ENCODE results near the gene NDUFB6.
A peak's percentile ranks its signal among the peaks of the same experiment; 100 is the strongest.

Gene NDUFB6

DNA sequence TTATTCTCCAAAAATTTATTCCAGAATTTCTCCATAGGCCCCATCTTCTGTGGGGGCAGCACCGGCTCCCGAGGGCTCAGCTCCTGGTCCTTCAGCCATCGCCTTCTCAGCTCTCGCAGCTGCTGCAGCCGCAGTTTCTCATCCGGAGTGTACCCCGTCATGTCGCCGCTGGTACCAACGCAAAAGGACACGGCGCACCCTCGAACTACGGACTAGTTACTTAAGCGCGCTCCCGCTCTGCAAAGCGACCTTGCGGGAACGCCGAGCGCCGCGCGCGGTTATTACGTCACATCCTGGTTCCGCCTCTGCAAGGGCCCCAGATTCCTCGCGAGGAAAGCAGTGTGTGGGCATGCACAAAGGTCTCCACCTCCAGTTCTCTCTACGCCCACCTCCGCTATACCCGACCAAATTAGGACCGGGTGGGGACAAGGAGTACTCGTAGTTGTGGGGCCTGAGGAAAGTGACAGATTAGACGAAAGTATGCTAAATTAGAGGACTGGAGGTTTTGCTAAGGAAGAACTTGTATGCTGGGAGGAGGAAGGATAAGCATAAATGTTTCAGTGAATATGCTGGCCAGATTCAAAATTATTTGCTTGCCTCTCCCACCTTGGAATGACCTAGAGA, at the start of gene NDUFB6:
Gene NDUFB6 (minus strand): TSS at position 260 of the 624 bp plus-strand sequence. CDS start 99 bp downstream, at position 161.
- Histone ChIP-seq H3K9me3 (ENCODE audit: insufficient read depth, low read depth, low read length) (no peaks in the 10 kb centered on the region), H3K4me2 (ENCODE audit: low read depth, low read length, poor library complexity, severe bottlenecking) (peak within 1 kb of the TSS; percentile 86), H3K9ac (ENCODE audit: low read depth, low read length, poor library complexity, severe bottlenecking) (peak within 1 kb of the TSS; percentile 85), H3K4me1 (ENCODE audit: insufficient read depth, low read length, poor library complexity, severe bottlenecking) (peaks cover 30% of the 10 kb centered on the region), H3K79me2 (ENCODE audit: insufficient read depth, low read length) (peaks cover 43% of the 10 kb centered on the region), H3K9me2 (replicated peaks; ENCODE audit: low read depth, low read length) (no peaks in the 10 kb centered on the region), H4K20me1 (ENCODE audit: insufficient read depth, low read length, poor library complexity, severe bottlenecking) (peaks cover 15% of the 10 kb centered on the region), H3K36me3 (ENCODE audit: insufficient read depth, low read length) (no peaks in the 10 kb centered on the region), H3F3A (ENCODE audit: low read depth) (peaks cover 5% of the 10 kb centered on the region; the same call in 1 of the 2 replicates), H2AFZ (ENCODE audit: low read length) (peak within 1 kb of the TSS; percentile 83), H3K4me3 (ENCODE audit: low read length, poor library complexity, severe bottlenecking) (peak within 1 kb of the TSS; percentile 92), H3K27me3 (ENCODE audit: insufficient read depth, low read length, poor library complexity, severe bottlenecking) (no peaks in the 10 kb centered on the region)
- no peak for TF ChIP-seq EZH2phosphoT487 (IDR thresholded peaks at IDR 0.05; ENCODE audit: borderline replicate concordance)
- TF ChIP-seq, protein P1, sequence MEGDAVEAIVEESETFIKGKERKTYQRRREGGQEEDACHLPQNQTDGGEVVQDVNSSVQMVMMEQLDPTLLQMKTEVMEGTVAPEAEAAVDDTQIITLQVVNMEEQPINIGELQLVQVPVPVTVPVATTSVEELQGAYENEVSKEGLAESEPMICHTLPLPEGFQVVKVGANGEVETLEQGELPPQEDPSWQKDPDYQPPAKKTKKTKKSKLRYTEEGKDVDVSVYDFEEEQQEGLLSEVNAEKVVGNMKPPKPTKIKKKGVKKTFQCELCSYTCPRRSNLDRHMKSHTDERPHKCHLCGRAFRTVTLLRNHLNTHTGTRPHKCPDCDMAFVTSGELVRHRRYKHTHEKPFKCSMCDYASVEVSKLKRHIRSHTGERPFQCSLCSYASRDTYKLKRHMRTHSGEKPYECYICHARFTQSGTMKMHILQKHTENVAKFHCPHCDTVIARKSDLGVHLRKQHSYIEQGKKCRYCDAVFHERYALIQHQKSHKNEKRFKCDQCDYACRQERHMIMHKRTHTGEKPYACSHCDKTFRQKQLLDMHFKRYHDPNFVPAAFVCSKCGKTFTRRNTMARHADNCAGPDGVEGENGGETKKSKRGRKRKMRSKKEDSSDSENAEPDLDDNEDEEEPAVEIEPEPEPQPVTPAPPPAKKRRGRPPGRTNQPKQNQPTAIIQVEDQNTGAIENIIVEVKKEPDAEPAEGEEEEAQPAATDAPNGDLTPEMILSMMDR (conservative IDR thresholded peaks at IDR 0.05; ENCODE audit: low read length) = no peak

DNA sequence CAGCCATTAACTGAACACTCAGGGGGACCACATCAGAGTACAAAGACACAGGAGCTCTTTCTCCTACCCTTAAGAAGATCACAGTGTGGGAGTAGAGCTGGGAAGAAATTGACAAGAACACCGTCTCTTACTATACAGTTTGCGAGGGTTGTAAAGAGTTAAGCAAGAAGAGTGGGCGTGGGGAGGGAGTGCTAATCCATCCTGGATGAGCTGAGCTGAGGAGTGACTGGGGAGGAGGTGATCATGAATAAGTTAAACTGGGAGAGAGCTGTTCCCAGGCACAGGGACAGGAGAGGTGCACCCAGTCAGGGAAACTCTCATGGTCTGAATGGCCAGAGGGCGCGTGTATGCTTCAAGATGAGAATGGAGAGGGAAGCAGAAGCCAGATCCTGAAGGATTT, 45.3 kb upstream of the NDUFB6 start:
- Histone ChIP-seq H3K4me1 (ENCODE audit: insufficient read depth, low read length, poor library complexity, severe bottlenecking) (no peaks in the 10 kb centered on the region), H4K20me1 (ENCODE audit: insufficient read depth, low read length, poor library complexity, severe bottlenecking) (no peaks in the 10 kb centered on the region), H3K27me3 (ENCODE audit: insufficient read depth, low read length, poor library complexity, severe bottlenecking) (no peaks in the 10 kb centered on the region), H3K9ac (ENCODE audit: low read depth, low read length, poor library complexity, severe bottlenecking) (no peak overlapping the region), H3K4me2 (ENCODE audit: low read depth, low read length, poor library complexity, severe bottlenecking) (no peak overlapping the region), H3K9me3 (ENCODE audit: insufficient read depth, low read depth, low read length) (no peaks in the 10 kb centered on the region), H3K9me2 (replicated peaks; ENCODE audit: low read depth, low read length) (no peaks in the 10 kb centered on the region), H3K36me3 (ENCODE audit: insufficient read depth, low read length) (no peaks in the 10 kb centered on the region), H3K79me2 (ENCODE audit: insufficient read depth, low read length) (no peaks in the 10 kb centered on the region), H3K4me3 (ENCODE audit: low read length, poor library complexity, severe bottlenecking) (no peak overlapping the region), H2AFZ (ENCODE audit: low read length) (no peak overlapping the region), H3F3A (ENCODE audit: low read depth) (no peaks in the 10 kb centered on the region)
- TF ChIP-seq EZH2phosphoT487 (IDR thresholded peaks at IDR 0.05; ENCODE audit: borderline replicate concordance) = no peak
- TF ChIP-seq, protein P1 (conservative IDR thresholded peaks at IDR 0.05; ENCODE audit: low read length) = no peak

DNA sequence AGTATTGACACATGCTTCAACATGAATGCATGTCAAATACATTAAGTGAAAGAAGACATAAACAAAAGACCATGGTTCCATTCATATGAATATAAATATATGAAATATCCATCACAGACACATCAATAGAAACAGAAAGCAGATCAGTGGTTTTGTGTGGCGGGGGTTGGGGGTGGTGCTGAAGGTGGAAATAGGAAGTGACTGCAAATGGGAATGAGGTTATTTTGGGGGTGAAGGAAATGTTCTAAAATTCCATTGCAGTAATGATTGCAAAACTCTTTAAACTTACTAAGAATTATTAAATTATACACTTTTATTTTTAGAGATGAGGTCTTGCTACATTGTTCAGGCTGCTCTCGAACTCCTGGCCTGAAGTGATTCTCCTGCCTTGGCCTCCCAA, 33.9 kb upstream of the NDUFB6 start:
- no peak overlapping the region for H2AFZ ChIP-seq (ENCODE audit: low read length)
- H3K36me3 ChIP-seq (ENCODE audit: insufficient read depth, low read length) = no peaks in the 10 kb centered on the region
- no peak overlapping the region for H3K9ac ChIP-seq (ENCODE audit: low read depth, low read length, poor library complexity, severe bottlenecking)
- H3K79me2 ChIP-seq (ENCODE audit: insufficient read depth, low read length) = no peaks in the 10 kb centered on the region
- H3F3A ChIP-seq (ENCODE audit: low read depth) = no peaks in the 10 kb centered on the region
- H4K20me1 ChIP-seq (ENCODE audit: insufficient read depth, low read length, poor library complexity, severe bottlenecking) = no peaks in the 10 kb centered on the region
- H3K4me3 ChIP-seq (ENCODE audit: low read length, poor library complexity, severe bottlenecking) = no peak overlapping the region
- H3K9me3 ChIP-seq (ENCODE audit: insufficient read depth, low read depth, low read length) = no peaks in the 10 kb centered on the region
- no peaks in the 10 kb centered on the region for H3K4me1 ChIP-seq (ENCODE audit: insufficient read depth, low read length, poor library complexity, severe bottlenecking)
- H3K9me2 ChIP-seq (replicated peaks; ENCODE audit: low read depth, low read length) = no peaks in the 10 kb centered on the region
- H3K4me2 ChIP-seq (ENCODE audit: low read depth, low read length, poor library complexity, severe bottlenecking) = no peak overlapping the region
- TF ChIP-seq, protein P1 (conservative IDR thresholded peaks at IDR 0.05; ENCODE audit: low read length) = no peak
- no peak for TF ChIP-seq EZH2phosphoT487 (IDR thresholded peaks at IDR 0.05; ENCODE audit: borderline replicate concordance)
- no peaks in the 10 kb centered on the region for H3K27me3 ChIP-seq (ENCODE audit: insufficient read depth, low read length, poor library complexity, severe bottlenecking)
